Measurements from ENCODE around the gene MOCS1. TPM values are rescaled to one million over a fixed set of nuclear protein-coding genes. Genes with fewer than 3 reads are reported as not detected.

MOCS1 gene
- total RNA-seq, 1 experiment from 2014 or later: 1.2 TPM

DNA sequence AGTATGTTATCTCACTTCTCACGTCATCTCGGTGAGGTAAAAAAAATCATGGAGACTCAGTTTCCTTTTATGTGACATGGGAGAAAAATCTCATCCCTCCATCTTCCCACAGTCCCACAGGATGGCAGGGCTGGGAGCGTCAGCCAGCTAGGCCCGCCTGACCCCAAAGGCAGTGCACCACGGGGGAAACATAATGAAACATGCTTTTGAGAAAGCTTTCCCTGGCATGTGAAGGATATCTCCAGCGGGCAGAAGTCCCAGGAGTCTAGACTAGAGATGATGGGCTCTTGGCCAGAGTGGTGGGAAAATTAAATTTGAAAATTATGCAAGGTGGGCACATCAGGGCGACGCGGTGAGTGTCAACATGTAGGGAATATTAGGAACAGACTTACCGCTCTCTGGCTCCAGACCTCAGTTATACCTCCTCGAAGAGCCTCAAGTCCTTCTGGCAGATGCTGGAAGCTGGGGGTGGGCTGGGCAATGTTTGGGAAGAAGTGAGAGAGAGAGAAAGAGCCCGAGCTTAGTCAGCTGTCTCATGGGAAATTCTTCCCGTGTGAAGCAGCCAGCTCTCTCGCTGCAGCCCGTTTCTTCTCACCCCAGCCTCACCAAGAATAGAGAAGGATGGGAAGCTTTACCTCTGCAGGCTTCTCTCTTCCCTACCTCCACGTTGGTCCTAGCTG is 52.3 kb downstream of the MOCS1 start:
- DNase-seq (ENCODE audit: extremely low read depth, low read depth): no peak

DNA sequence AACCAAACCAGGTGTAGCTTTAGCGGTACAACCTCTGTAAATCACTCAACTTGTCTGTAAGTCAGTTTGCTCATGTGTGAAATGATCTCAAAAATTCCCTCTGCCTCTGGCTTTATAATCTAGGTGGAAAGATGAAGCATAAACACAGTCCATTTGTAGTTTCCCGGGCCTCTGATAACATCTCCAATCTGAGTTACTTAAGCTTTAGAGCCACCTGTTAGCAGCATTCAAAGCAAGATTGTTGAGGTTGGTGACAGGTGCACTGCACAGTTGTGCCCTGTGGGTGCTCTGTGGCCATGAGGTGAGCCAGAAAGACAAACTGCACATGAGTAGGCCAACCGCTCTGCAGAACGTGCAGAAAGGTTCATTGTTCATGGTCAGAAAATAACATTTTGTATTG is 53.7 kb downstream of the MOCS1 start:
- no peak for DNase-seq (ENCODE audit: extremely low read depth, low read depth)

DNA sequence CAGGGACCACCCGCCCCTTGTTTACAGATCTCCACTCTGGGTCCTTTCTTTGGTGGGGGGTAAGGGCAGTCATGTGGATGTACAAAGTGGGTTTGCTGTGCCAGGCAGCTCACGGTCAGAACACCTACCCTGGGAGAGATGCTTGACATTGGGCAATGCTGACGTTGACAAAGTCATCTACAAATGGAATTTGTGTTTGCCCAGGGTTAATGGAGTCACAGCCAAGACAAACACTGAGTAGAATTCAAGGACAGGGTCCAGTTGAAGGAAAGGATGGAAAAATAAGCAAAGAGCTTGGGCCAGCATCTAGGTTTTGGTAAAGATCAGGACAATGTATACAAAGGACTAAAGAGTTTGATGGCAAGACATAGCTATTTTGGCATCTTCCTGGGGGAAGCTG is 54.7 kb downstream of the MOCS1 start:
- no peak for DNase-seq (ENCODE audit: extremely low read depth, low read depth)

DNA sequence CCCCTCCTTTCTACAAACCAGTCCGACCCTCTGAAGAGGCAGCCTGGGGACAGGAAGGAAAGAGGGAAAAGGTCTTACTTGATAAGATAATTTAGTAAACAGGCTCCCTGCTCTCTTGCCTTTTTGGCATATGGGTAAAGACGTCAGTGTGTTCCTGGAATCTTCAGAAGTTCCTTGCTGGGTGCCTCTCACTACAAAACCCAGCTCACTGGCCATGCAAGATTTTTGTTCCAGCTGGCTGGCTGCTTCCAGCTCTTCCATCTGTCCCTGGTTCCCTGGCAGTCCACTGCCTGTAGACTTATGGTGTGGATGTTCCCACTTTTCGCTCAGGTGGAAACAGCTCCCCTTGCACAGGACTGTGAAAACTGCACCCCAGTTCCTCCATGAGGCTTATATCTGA is 57.4 kb downstream of the MOCS1 start:
- DNase-seq (ENCODE audit: extremely low read depth, low read depth): no peak

DNA sequence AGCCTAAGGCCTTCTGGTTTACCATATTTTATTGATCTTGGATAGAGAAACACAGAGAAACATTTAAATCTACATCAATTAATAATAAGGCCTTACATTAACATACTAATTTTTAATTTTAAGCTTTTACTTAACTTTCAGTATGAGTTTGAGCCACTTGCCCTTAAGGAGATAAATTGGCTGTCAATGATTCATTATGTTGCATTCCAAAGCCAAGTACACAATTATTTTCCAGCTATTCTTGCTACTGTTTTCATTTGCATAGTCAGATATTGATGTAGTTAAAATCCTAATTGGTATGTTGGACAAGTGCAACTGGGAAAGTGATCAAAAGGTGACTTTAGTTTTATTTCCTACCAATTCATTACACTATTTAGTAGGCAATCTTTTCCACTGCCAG is 58.2 kb downstream of the MOCS1 start:
- DNase-seq (ENCODE audit: extremely low read depth, low read depth): no peak

DNA sequence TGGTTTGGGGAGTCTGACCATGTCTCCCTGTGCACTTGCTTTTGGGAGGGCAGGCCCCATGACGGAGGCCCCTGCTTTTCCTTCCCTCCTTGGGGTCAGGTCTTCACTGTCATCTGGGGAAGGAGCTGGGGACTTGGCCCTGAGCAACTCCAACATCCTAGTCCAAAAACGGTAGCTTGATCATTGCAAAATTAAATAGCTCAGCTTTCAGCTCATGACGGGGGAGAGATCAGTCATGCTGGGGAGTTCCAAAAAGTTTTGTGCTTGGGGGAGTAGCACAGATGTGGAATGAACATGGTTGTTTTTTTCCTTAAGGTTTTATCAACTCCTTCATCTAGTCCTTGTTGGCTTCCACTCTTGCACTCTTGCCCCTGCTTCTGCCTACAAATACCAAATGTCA is 60.8 kb downstream of the MOCS1 start:
- no peak for DNase-seq (ENCODE audit: extremely low read depth, low read depth)

DNA sequence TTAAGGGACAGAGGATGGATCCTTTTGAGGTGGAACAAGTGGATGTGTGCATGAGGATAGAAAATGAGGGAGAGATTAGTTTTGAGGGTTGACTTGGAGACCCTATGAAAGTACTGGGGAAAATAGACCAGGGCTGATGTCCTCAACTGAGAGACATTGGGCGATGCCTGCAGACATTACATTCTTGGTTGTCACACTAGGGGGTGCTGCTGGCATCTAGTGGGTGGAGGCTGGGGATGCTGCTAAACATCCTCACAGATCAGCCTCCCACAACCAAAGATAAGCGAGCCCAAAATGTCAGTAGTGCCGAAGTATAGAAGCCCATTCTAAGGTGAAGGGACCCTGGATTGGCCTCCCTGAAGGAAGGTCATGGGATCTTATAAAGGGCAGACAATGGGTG is 63.3 kb downstream of the MOCS1 start:
- no peak for DNase-seq (ENCODE audit: extremely low read depth, low read depth)

DNA sequence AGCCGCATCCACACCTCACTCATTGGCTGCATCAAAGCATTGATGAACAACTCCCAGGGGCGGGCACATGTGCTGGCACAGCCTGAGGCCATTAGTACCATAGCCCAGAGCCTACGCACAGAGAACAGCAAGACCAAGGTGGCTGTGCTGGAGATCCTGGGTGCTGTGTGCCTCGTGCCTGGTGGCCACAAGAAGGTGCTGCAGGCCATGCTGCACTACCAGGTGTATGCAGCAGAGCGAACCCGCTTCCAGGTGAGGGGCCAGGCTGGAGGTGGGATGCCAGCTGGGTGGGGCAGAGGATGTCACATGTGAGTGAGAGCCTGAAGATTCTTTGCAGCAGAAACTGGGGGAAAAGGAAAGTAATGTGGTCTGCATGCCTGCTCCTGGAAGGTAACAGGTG is 66.7 kb downstream of the MOCS1 start:
- DNase-seq (ENCODE audit: extremely low read depth, low read depth): no peak

DNA sequence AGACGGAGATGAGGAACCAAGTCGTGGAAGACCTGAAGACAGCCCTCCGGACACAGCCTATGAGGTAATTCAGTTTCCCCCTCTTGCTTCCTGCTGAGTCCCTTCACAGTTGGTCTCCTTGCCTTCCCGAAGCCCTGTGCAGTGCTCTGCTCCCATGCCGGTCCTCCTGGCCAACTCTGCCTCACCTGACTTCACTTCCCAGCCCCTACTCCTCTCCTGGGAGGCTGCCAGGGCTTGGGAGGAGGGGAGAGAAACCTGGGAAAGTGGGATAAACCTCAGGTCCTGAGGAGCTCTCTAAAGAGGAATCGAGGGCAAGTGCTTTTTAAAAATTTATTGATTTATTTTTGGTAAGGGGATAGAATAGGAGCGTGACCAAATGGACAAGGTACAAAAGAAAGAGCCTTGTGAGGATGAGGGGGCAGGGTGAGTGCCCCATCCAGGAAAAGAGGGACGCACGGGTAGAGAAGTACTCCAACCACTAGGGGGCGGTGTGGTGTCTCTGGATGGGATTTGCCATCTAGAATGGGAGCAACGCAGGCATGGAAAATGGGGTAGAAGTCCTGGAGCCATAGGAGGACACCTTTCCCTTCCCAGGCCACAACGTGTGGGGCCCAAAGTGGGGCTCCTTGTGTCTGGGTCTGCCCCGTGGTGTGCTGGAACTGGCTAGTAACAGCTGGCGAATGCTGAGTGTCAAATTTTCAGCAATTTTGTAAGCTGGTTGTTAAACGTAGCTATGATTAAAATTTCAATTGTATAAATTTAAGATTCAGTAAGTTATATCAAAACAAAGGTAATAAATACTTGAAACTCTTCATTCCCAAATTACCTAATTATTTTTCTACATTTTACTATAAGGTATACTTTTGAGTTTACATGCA is 69.0 kb downstream of the MOCS1 start:
- peak; percentile 40 for DNase-seq (ENCODE audit: extremely low read depth, low read depth)

DNA sequence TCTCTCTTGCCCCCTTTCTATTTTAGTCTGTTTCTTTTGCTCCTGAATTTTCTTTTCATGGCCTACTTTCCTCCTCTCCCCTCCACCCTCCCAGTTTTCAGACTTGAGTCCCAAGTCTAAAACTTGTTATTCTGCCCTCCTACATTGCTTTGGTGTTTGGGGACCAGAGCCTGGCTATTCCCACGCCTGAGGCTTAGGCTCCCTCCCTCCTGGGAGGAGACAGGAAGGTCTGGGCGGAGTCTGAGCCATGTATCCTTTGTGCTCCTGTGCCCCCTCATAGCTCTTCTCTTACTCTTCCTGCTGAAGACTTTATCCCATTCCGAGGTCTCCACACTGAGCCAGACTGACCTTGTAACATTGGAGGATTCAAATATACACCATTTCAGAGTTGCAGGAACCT is 72.6 kb downstream of the MOCS1 start:
- no peak for DNase-seq (ENCODE audit: extremely low read depth, low read depth)

DNA sequence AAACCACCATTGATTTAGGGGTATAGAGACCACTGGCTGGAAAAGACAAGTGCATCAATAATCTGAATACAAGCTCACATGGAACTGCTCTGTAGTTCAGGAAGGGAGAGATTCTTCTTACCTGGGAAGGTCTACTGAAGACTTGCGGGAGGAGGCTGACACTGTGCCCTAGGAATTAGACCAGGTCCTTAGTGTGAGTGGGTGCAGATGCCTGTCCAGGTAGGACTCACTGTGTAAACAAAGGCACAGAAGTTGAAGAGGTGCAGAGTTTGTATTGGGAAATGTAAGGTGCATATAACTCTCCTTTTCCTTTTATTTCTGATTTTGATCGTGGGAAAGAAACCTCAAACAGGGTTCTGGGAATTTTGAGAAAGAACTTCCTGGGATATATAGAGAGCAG is 75.2 kb downstream of the MOCS1 start:
- DNase-seq (ENCODE audit: extremely low read depth, low read depth): no peak

DNA sequence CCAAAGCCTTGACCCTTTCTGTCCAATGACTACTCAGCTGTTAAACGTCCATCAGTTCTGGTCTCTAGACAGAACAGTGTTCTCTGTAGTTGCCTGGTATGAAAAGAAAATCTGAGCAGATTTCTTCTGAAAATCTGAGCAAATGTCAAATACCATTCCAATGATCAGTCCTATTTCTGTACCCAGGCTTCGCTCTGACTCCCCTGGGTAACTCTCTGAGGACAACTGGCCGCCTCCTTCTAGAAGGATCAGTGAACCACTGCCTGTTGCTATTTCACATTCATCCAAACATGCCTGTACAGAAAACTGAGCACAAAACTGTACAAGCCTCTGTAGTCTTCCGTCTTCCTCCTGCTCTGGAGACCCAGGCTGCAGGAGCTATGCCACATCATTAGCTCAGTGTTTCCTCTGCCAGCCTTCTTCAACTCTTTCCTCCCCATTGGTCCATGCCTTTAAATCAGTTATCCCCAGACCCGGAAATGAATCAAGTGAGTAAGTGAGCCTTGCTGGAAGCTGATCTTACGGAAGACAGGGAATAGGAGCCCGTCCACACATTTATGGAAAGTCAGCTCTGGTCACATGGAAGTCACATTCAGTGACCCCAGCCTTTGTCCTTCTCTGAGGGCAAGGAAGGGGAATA is 78.8 kb downstream of the MOCS1 start:
- no peak for DNase-seq (ENCODE audit: extremely low read depth, low read depth)

Other genes starting within 250 kb of the MOCS1 start
- 0.23 TPM in 1 of 2 replicates, not detected in the other for gene KIF6, start 209.1 kb downstream of the MOCS1 start, total RNA-seq (2014; rRNA removed; shearing (Covaris generic))
- gene DAAM2, start 142.1 kb downstream of the MOCS1 start, total RNA-seq (2014; rRNA removed; shearing (Covaris generic)): 0.06 TPM in 1 of 2 replicates, not detected in the other